Naive thymus-derived CD4-positive, alpha-beta T cell (primary cell): ENCODE measurements around the gene E4F1. TPM values are rescaled to one million over a fixed set of nuclear protein-coding genes. Genes with fewer than 3 reads are reported as not detected.

Experiments
- ATAC-seq: fragments of 150-1000 bp; cut with Tn5 transposase; 2 replicates; pipeline ENCODE4 v1.10.0; 2021; ENCODE audit warnings: mild to moderate bottlenecking, moderate library complexity
- CTCF ChIA-PET: fragments of 350-600 bp; sonication (Branson Sonifier 250); formaldehyde crosslinking; loops from one replicate; lab custom pipeline; 2021; ENCODE audit warnings: antibody characterized with exemption; lab: Charles Lee
- POLR2A ChIA-PET: fragments of 350-600 bp; sonication (Branson Sonifier 250); formaldehyde crosslinking; loops from one replicate; lab custom pipeline; 2021; ENCODE audit warnings: antibody characterized with exemption, inconsistent platforms; lab: Charles Lee
- DNase-seq, 9 donors: peaks; one replicate each; pipeline versions ENCODE4 v3.0.0 to v3.0.0-alpha.2; 2020 to 2022; ENCODE audit warnings: mixed read lengths in 1 of 9
- H3K27ac ChIP-seq: one replicate; pipeline ENCODE4 v1.7.0; 2013; ENCODE audit warnings: mild to moderate bottlenecking, low read depth, low read length, moderate library complexity
- H3K27me3 ChIP-seq, 2 donors: one replicate each; pipeline ENCODE4 v1.7.0; 2013; ENCODE audit warnings: low read length in 2 of 2, mild to moderate bottlenecking in 2 of 2, moderate library complexity in 2 of 2; ENCODE audit not compliant: control insufficient read depth in 2 of 2, insufficient read depth in 2 of 2
- H3K36me3 ChIP-seq, 3 experiments: 1 replicate in 2 of 3; 2 replicates in 1 of 3; pipeline ENCODE4 v1.7.0; 2013; ENCODE audit warnings: low read length in 3 of 3, mild to moderate bottlenecking in 3 of 3, moderate library complexity in 1 of 3; ENCODE audit not compliant: insufficient read depth in 3 of 3, control insufficient read depth in 2 of 3
- H3K4me1 ChIP-seq, 2 donors: one replicate each; pipeline ENCODE4 v1.7.0; 2013; ENCODE audit warnings: low read length in 2 of 2, mild to moderate bottlenecking in 2 of 2, moderate library complexity in 1 of 2; ENCODE audit not compliant: control insufficient read depth in 2 of 2, insufficient read depth in 2 of 2
- H3K4me3 ChIP-seq: 2 replicates; pipeline ENCODE4 v1.7.0; 2013; ENCODE audit warnings: mild to moderate bottlenecking, low read length
- H3K9me3 ChIP-seq, 3 experiments: 1 replicate in 2 of 3; 2 replicates in 1 of 3; pipeline ENCODE4 v1.7.0; 2013; ENCODE audit warnings: low read length in 3 of 3; ENCODE audit not compliant: control insufficient read depth in 2 of 3
- H3K27ac Mint-ChIP-seq, 9 donors: one replicate each; pipeline ENCODE4 v1.8.0; 2020 to 2022; ENCODE audit warnings: mixed read lengths in 9 of 9, mild to moderate bottlenecking in 8 of 9, moderate library complexity in 5 of 9, inconsistent platforms in 2 of 9
- H3K27me3 Mint-ChIP-seq, 5 donors: one replicate each; pipeline ENCODE4 v1.8.0; 2021 to 2022; ENCODE audit warnings: mixed read lengths in 5 of 5, mild to moderate bottlenecking in 1 of 5
- H3K36me3 Mint-ChIP-seq, 5 donors: one replicate each; pipeline ENCODE4 v1.8.0; 2020 to 2022; ENCODE audit warnings: mixed read lengths in 5 of 5, mild to moderate bottlenecking in 3 of 5, inconsistent platforms in 1 of 5
- H3K4me1 Mint-ChIP-seq, 7 donors: one replicate each; pipeline ENCODE4 v1.8.0; 2020 to 2022; ENCODE audit warnings: mixed read lengths in 7 of 7, mild to moderate bottlenecking in 3 of 7, inconsistent platforms in 1 of 7
- H3K4me3 Mint-ChIP-seq, 10 donors: one replicate each; pipeline ENCODE4 v1.8.0; 2020 to 2022; ENCODE audit warnings: mild to moderate bottlenecking in 10 of 10, mixed read lengths in 10 of 10, moderate library complexity in 6 of 10, inconsistent platforms in 2 of 10
- H3K9me3 Mint-ChIP-seq, 11 donors: one replicate each; pipeline ENCODE4 v1.8.0; 2020 to 2022; ENCODE audit warnings: mixed read lengths in 11 of 11, mild to moderate bottlenecking in 4 of 11, inconsistent platforms in 1 of 11, moderate library complexity in 1 of 11
- intact Hi-C, 2 donors: fragments of 100-400 bp; cut with micrococcal nuclease; formaldehyde crosslinking; loops; one replicate each; pipeline ENCODE4 v1.15.1; 2023
- polyA plus RNA-seq, 2 donors: library from polyadenylated mRNA; unstranded; fragments of 300-500 nt; fragmentation: Illumina TruSeq; gene quantifications; one replicate each; pipeline ENCODE4 v1.2.3, GENCODE V29; 2021
- total RNA-seq, 6 experiments: library from RNA in 5 of 6; stranded (reverse) in 5 of 6; gene quantifications; 1 replicate in 5 of 6; 2 replicates in 1 of 6; pipeline ENCODE4 v1.2.3 and lab custom pipeline; 2021 to 2026

Gene E4F1
- total and polyA plus RNA-seq, 7 experiments from 2014 or later = 12.6 to 45.6 (median 33.6) TPM

- ChIA-PET POLR2A (no interaction called here), CTCF (no interaction called here)
- no peak for ATAC-seq
- Mint-ChIP-seq H3K36me3 (peaks cover 0 to 10% (median 0%) of the 10 kb centered on the region in 5 donors), H3K27ac (no peak overlapping the region), H3K4me1 (peaks cover 0 to 5% (median 0%) of the 10 kb centered on the region in 7 donors), H3K9me3 (no peaks in the 10 kb centered on the region), H3K27me3 (no peaks in the 10 kb centered on the region), H3K4me3 (no peak overlapping the region)
- Histone ChIP-seq H3K4me3 (no peak overlapping the region), H3K36me3 (peaks cover 0 to 46% (median 0%) of the 10 kb centered on the region in 3 experiments), H3K4me1 (no peaks in the 10 kb centered on the region), H3K27me3 (no peaks in the 10 kb centered on the region), H3K27ac (no peak overlapping the region), H3K9me3 (no peaks in the 10 kb centered on the region)
- DNase-seq = no peak
- intact Hi-C loops = no loop called here
Measured at GRCh38 chr16:2243781-2244180, 20.4 kb downstream of the E4F1 start.

- ChIA-PET POLR2A (no interaction called here), CTCF (interaction anchor here (1.2 kb wide), 1 partner anchor 50 kb away, joined by 3 read pairs; no protein-coding TSS in a partner anchor)
- Histone ChIP-seq H3K4me1 (no peaks in the 10 kb centered on the region), H3K36me3 (peaks cover 0 to 46% (median 0%) of the 10 kb centered on the region in 3 experiments), H3K27ac (no peak overlapping the region), H3K9me3 (no peaks in the 10 kb centered on the region), H3K27me3 (no peaks in the 10 kb centered on the region), H3K4me3 (no peak overlapping the region)
- intact Hi-C loops = no loop called here
- Mint-ChIP-seq H3K4me3 (no peak overlapping the region), H3K27me3 (no peaks in the 10 kb centered on the region), H3K27ac (no peak overlapping the region), H3K36me3 (peaks cover 0 to 10% (median 0%) of the 10 kb centered on the region in 5 donors), H3K9me3 (no peaks in the 10 kb centered on the region), H3K4me1 (peaks cover 0 to 5% (median 0%) of the 10 kb centered on the region in 7 donors)
- ATAC-seq = no peak
- no peak for DNase-seq
Measured at GRCh38 chr16:2244301-2244700, 20.9 kb downstream of the E4F1 start.

GRCh38 chr16:2244926-2245795, 21.8 kb downstream of the E4F1 start:
- Mint-ChIP-seq H3K4me1 (peaks cover 0 to 5% (median 0%) of the 10 kb centered on the region in 7 donors), H3K4me3 (no peak overlapping the region), H3K9me3 (no peaks in the 10 kb centered on the region), H3K36me3 (peaks cover 0 to 10% (median 0%) of the 10 kb centered on the region in 5 donors), H3K27me3 (no peaks in the 10 kb centered on the region), H3K27ac (no peak overlapping the region)
- Histone ChIP-seq H3K36me3 (peaks cover 0 to 46% (median 0%) of the 10 kb centered on the region in 3 experiments), H3K27ac (no peak overlapping the region), H3K4me3 (no peak overlapping the region), H3K27me3 (no peaks in the 10 kb centered on the region), H3K9me3 (no peaks in the 10 kb centered on the region), H3K4me1 (peaks cover under 1 to 1% of the 10 kb centered on the region in 2 donors)
- intact Hi-C loops = no loop called here
- ChIA-PET CTCF (interaction anchor here (1.2 kb wide), 1 partner anchor 51 kb away, joined by 3 read pairs; no protein-coding TSS in a partner anchor), POLR2A (no interaction called here)
- ATAC-seq (no peak), DNase-seq (no peak)

- Histone ChIP-seq H3K27me3 (no peaks in the 10 kb centered on the region), H3K4me3 (no peak overlapping the region), H3K4me1 (peaks cover 7% of the 10 kb centered on the region in 2 donors), H3K36me3 (peaks cover 0 to 46% (median 0%) of the 10 kb centered on the region in 3 experiments), H3K9me3 (no peaks in the 10 kb centered on the region), H3K27ac (no peak overlapping the region)
- H3K9me3 Mint-ChIP-seq = no peaks in the 10 kb centered on the region
- intact Hi-C loops = no loop called here
- POLR2A ChIA-PET = interaction anchor here (0.6 kb wide), 1 partner anchor 32 kb away, joined by 3 read pairs; the partner anchor contains the start of gene PGP
- CTCF ChIA-PET = no interaction called here
- DNase-seq (no peak), ATAC-seq (no peak)
- peaks cover 0 to 10% (median 0%) of the 10 kb centered on the region in 5 donors for H3K36me3 Mint-ChIP-seq
- peaks cover 0 to 12% (median 7%) of the 10 kb centered on the region in 7 donors for H3K4me1 Mint-ChIP-seq
- no peak overlapping the region for H3K4me3 Mint-ChIP-seq
- no peak overlapping the region for H3K27ac Mint-ChIP-seq
- H3K27me3 Mint-ChIP-seq = no peaks in the 10 kb centered on the region
Measured at GRCh38 chr16:2246301-2246885, 23.0 kb downstream of the E4F1 start.

GRCh38 chr16:2250652-2251295, 27.4 kb downstream of the E4F1 start:
- ATAC-seq (peak; percentile 28), DNase-seq (peak in 6 of 9 donors; percentile 25 to 49 (median 41))

More at GRCh38 chr16:2250652-2251295, 27.4 kb downstream of the E4F1 start:
- peak overlapping the region; percentile 85 to 94 (median 91) for H3K27ac Mint-ChIP-seq
- ChIA-PET CTCF (interaction anchor here (0.6 to 2.5 kb wide), 4 partner anchors 52 to 110 kb away, joined by 3 to 32 read pairs (median 4); partner anchors contain the start of gene CASKIN1), POLR2A (interaction anchor here (1.0 to 2.0 kb wide), 7 partner anchors 19 to 96 kb away, joined by 4 to 9 read pairs (median 4); partner anchors contain the start of gene TRAF7)
- peaks cover 0 to 8% (median 6%) of the 10 kb centered on the region in 7 donors for H3K4me1 Mint-ChIP-seq
- H3K9me3 ChIP-seq = no peaks in the 10 kb centered on the region
- H3K36me3 ChIP-seq = peaks cover 0 to 34% (median 5%) of the 10 kb centered on the region in 3 experiments
- H3K27me3 Mint-ChIP-seq = no peaks in the 10 kb centered on the region
- H3K27me3 ChIP-seq = no peaks in the 10 kb centered on the region
- intact Hi-C loops = loop anchor here (1.0 to 5.0 kb wide), 8 partner anchors 18 to 237 kb away; partner anchors contain the start of genes E4F1 (in 2 of the 2), RNPS1 (in 2 of the 2), MLST8 (in 1 of the 2) and TRAF7 (in 1 of the 2)
- H3K27ac ChIP-seq = peak overlapping the region; percentile 76
- H3K9me3 Mint-ChIP-seq = no peaks in the 10 kb centered on the region
- H3K4me1 ChIP-seq = peaks cover 7% of the 10 kb centered on the region in 2 donors
- H3K4me3 ChIP-seq = peak overlapping the region; percentile 62
- H3K36me3 Mint-ChIP-seq = peaks cover 0 to 19% (median 6%) of the 10 kb centered on the region in 5 donors
- peak overlapping the region; percentile 85 to 94 (median 89) for H3K4me3 Mint-ChIP-seq
